Neural crest cell (in vitro differentiated cells): Measurements from ENCODE around the gene SHISA4. TPM values are rescaled to one million over a fixed set of nuclear protein-coding genes. Genes with fewer than 3 reads are reported as not detected.
A peak's percentile ranks its signal among the peaks of the same experiment; 100 is the strongest.

Source experiments
- DNase-seq: peaks from one replicate; pipeline ENCODE4 v3.0.0; 2021; ENCODE audit warnings: low read depth, mixed read lengths, low spot score
- H3K27ac Mint-ChIP-seq: one replicate; pipeline ENCODE4 v1.8.0; 2021; ENCODE audit warnings: mild to moderate bottlenecking, mixed read lengths; ENCODE audit not compliant: unreplicated experiment
- H3K27me3 Mint-ChIP-seq: 2 replicates; pipeline ENCODE4 v1.8.0; 2021; ENCODE audit warnings: low read depth, mild to moderate bottlenecking, mixed read lengths
- H3K36me3 Mint-ChIP-seq: 2 replicates; pipeline ENCODE4 v1.8.0; 2021; ENCODE audit warnings: low read depth, mild to moderate bottlenecking, mixed read lengths
- H3K4me1 Mint-ChIP-seq: 2 replicates; pipeline ENCODE4 v1.8.0; 2021; ENCODE audit warnings: mixed read lengths
- H3K4me3 Mint-ChIP-seq: one replicate; pipeline ENCODE4 v1.8.0; 2021; ENCODE audit warnings: mild to moderate bottlenecking, mixed read lengths
- H3K9me3 Mint-ChIP-seq: 2 replicates; pipeline ENCODE4 v1.8.0; 2021; ENCODE audit warnings: mixed read lengths
- total RNA-seq: library from RNA; stranded (reverse); gene quantifications from 2 replicates; pipeline ENCODE4 v1.2.1, GENCODE V29; 2021
- TF ChIP-seq, protein P1 (sequence below): fragments of 200-600 bp; sonication (generic); conservative IDR thresholded peaks from 2 replicates; pipeline ENCODE4 v1.5.0; 2021; ENCODE audit warnings: antibody characterized with exemption, mild to moderate bottlenecking

Gene SHISA4
- total RNA-seq, 1 donor from 2014 or later = 10.8 TPM

DNA sequence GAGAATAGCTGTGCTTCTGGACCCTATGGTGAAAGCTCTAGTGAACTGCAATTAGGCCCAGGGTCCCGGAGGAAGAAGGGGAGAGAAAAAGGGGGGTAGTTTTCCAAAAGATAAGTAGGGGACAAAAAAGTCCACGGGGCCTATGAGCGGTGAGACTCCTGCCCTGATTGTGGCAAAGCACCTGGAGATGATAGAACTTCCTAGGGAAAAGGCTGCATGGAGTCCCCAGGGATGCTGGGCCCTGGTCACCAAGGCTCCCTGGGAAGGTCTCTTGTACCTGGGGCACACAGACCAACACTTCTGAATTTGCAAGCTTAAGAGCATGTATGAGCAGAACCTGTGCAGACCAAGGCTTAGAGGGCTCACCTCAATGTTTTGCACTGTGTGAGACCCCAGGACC lies 5.4 kb upstream of the SHISA4 start:
- H3K4me1 Mint-ChIP-seq = peaks cover 15% of the 10 kb centered on the region
- no peak for DNase-seq
- H3K9me3 Mint-ChIP-seq = no peaks in the 10 kb centered on the region
- no peaks in the 10 kb centered on the region for H3K36me3 Mint-ChIP-seq
- no peak overlapping the region for H3K27ac Mint-ChIP-seq
- TF ChIP-seq, protein P1, sequence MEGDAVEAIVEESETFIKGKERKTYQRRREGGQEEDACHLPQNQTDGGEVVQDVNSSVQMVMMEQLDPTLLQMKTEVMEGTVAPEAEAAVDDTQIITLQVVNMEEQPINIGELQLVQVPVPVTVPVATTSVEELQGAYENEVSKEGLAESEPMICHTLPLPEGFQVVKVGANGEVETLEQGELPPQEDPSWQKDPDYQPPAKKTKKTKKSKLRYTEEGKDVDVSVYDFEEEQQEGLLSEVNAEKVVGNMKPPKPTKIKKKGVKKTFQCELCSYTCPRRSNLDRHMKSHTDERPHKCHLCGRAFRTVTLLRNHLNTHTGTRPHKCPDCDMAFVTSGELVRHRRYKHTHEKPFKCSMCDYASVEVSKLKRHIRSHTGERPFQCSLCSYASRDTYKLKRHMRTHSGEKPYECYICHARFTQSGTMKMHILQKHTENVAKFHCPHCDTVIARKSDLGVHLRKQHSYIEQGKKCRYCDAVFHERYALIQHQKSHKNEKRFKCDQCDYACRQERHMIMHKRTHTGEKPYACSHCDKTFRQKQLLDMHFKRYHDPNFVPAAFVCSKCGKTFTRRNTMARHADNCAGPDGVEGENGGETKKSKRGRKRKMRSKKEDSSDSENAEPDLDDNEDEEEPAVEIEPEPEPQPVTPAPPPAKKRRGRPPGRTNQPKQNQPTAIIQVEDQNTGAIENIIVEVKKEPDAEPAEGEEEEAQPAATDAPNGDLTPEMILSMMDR = no peak
- peaks cover 10% of the 10 kb centered on the region for H3K27me3 Mint-ChIP-seq
- peak overlapping the region; percentile 69 for H3K4me3 Mint-ChIP-seq

DNA sequence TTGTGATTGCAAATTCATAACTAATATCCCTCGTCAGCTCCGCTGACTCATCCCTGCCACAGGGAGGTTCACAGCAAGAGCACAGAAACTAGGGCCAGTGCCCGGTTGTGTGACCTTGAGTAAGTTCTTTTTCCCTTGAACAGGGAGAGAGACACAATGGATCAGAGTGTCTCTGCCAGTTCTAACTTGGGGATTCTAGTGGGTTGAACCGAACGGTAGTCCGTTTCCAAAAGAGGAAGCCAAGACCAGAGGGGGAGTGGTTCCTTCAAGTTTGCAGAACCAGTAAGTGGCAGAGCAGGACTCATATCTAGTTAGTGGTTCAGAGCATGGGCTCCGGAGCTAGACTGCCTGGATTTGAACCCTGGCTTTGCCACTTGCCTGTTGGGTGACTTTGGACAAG lies 4.9 kb upstream of the SHISA4 start:
- Mint-ChIP-seq H3K9me3 (no peaks in the 10 kb centered on the region), H3K27ac (no peak overlapping the region), H3K4me3 (no peak overlapping the region), H3K4me1 (peaks cover 17% of the 10 kb centered on the region), H3K36me3 (no peaks in the 10 kb centered on the region), H3K27me3 (peaks cover 10% of the 10 kb centered on the region)
- no peak for DNase-seq
- TF ChIP-seq, protein P1 = no peak

DNA sequence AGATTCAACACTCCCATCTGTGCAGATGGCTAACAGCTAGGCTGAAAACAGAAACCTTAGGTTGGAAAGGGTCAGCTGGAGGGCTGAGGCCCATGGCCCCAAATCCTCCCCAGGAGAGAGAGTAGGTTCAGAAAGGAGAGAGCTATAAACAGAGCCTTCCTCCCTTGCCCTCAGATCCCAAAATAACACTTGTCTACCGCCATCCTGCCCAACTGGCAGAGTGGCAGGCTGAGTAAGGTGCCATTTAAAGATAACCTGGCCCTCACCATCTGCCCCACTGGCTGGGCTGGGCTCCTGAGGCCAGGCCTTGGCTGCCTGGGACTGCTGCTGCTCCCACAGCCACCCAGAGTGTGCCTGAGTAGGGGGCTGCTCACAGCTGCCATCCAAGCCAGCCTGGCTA lies 4.3 kb upstream of the SHISA4 start:
- no peaks in the 10 kb centered on the region for H3K9me3 Mint-ChIP-seq
- H3K4me1 Mint-ChIP-seq = peaks cover 18% of the 10 kb centered on the region

DNA sequence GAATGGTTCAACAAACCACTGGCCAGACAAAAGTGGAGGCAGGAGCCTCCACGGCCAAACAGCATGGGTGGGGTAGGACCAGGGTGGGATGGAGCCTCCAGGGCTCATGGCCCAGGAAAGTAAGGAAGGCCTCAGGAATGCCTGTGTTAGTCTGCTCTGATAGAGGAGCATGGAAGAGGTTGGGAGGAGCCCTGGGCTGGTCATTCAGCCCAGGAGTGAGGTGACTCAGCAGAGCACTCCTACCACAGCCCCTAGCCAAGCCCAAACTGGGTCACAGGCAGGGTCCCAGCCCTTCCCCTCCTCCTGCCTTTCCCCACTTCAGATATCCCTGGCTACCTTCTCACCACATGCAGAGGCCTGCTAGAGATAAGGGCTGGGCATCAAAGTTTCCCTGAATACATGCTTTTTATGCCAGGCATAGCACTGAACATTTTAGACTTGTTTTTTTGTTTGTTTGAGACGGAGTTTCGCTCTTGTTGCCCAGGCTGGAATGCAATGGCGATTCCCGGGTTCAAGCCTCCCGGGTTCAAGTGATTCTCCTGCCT lies 3.1 kb upstream of the SHISA4 start:
- Mint-ChIP-seq H3K27ac (no peak overlapping the region), H3K9me3 (no peaks in the 10 kb centered on the region), H3K27me3 (peaks cover 12% of the 10 kb centered on the region), H3K4me1 (peaks cover 21% of the 10 kb centered on the region), H3K36me3 (no peaks in the 10 kb centered on the region), H3K4me3 (peak overlapping the region; percentile 61)
- DNase-seq = no peak
- TF ChIP-seq, protein P1 = no peak

More for the DNA sequence above, 4.3 kb upstream of the SHISA4 start:
- Mint-ChIP-seq H3K27ac (no peak overlapping the region), H3K27me3 (peaks cover 10% of the 10 kb centered on the region), H3K4me3 (peak overlapping the region; percentile 59), H3K36me3 (no peaks in the 10 kb centered on the region)
- TF ChIP-seq, protein P1 = no peak
- DNase-seq = no peak

DNA sequence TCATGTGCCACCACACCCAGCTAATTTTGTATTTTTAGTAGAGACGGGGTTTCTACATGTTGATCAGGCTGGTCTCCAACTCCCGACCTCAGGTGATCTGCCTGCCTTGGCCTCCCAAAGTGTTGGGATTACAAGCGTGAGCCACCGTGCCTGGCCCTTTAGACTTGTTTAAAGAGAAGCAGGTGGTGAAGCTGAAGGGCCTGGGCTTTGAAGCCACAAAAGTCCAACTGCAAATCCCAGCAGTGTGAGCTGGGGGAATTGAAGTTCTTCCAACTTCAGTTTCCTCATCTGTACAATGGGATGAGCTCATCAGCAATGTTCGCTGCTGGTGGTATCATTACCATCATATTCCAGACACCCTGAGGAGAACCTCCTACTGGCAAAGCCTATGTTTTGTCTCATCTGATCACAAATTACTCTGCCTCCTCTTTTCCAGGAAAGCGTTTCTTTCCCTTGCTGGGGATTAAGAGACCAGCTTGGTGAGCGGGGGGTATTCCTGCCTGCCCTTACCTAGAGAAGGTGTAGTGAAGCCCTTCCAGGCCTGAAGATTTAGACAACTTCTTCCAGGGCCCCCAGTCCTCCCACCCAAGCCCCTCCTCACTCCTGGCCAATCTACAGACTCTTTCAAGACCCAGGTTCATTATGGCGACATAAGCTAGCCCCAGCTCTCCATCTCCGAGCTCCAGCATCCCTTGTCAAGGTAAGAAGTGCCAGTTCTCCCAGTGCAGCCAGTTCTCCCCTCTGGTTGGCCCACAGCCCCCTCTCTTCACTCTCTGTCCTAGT lies 2.4 kb upstream of the SHISA4 start:
- no peak for DNase-seq
- TF ChIP-seq, protein P1 = no peak

More for the DNA sequence above, 2.4 kb upstream of the SHISA4 start:
- H3K9me3 Mint-ChIP-seq = no peaks in the 10 kb centered on the region
- H3K4me1 Mint-ChIP-seq = peaks cover 21% of the 10 kb centered on the region
- peak overlapping the region; percentile 35 for H3K27ac Mint-ChIP-seq
- H3K36me3 Mint-ChIP-seq = no peaks in the 10 kb centered on the region
- H3K4me3 Mint-ChIP-seq = peak overlapping the region; percentile 61
- peaks cover 12% of the 10 kb centered on the region for H3K27me3 Mint-ChIP-seq
